ENCODE measurements around the gene TDP2.
"Not testable (repeated sequence)": the region's sequence is repeated elsewhere in the genome, so short reads cannot be mapped to it uniquely, and the experiment has no call there.

The TDP2 gene

DNA sequence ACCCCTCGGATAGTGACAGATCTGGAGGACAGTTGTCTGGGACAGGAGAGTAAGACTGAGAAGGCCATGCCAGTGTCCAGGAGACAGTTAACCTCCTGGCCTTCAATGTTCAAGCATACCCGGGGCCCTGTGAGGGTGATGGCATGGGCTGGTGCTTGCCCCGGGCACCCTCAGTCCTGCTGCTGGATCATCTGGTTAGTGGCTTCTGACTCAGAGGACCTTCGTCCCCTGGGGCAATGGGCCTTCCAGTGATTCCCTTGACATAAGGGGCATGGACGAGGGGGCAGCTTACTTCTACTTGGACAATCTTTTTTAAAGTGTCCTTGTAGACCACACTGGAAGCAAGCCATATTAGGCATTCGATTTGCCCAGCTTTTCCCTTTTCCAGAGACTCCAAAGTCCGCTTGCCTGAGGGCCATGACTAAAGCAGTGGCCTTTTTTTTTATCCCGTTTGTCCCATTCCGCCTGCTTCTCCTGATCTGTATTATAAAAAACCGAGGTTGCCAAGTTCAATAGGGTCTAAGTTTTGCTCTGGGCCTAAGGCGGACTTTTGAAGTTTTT is 12.2 kb upstream of the TDP2 start:
- not testable (repeated sequence) for DNase-seq

- no peak for DNase-seq
Observed at GRCh38 chr6:24673625-24674024, 6.9 kb upstream of the TDP2 start.

GRCh38 chr6:24672620-24673182 is 6.0 kb upstream of the TDP2 start:
- no peak for DNase-seq

DNA sequence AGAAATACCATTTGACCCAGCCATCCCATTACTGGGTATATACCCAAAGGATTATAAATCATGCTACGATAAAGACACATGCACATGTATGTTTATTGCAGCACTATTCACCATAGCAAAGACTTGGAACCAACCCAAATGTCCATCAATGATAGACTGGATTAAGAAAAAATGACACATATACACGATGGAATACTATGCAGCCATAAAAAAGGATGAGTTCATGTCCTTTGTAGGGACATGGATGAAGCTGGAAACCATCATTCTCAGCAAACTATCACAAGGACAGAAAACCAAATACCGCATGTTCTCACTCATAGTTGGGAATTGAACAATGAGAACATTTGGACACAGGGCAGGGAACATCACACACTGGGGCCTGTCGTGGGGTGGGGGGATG is 4.4 kb upstream of the TDP2 start:
- DNase-seq: not testable (repeated sequence)

DNA sequence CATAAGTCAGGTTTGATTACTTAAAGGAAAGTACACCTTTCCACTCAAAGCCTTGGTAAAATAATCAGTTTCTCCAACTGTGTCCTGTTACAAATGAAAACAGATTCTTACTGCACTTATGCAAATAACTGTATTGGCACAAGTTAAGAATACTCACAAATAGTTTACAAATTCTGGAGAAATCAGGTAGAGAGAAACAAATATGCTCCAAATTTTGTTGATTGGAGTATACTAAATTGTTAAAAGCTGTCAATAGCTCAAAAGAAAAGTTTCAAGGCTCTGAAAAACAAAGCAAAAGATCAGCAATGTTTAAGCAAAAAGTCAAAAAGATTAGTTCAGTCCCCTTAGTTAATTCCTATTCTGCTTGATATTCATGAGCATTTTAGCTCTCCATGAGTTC is 3.8 kb upstream of the TDP2 start:
- not testable (repeated sequence) for DNase-seq

DNA sequence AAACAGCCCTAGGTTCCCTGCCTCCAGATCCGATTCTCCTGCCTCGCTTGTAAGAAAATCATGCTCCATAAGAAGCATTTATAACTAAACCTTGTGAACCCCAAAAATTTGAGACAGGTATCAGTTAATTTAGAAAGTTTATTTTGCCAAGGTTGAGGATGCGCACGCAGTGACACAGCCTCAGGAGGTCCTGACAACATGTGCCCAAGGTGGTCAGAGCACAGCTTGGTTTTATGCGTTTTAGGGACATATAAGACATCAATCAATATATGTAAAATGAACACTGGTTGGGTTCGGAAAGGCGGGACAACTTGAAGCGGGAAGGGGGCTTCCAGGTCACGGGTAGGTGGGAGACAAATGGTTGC is 2.3 kb upstream of the TDP2 start:
- no peak for DNase-seq

DNA sequence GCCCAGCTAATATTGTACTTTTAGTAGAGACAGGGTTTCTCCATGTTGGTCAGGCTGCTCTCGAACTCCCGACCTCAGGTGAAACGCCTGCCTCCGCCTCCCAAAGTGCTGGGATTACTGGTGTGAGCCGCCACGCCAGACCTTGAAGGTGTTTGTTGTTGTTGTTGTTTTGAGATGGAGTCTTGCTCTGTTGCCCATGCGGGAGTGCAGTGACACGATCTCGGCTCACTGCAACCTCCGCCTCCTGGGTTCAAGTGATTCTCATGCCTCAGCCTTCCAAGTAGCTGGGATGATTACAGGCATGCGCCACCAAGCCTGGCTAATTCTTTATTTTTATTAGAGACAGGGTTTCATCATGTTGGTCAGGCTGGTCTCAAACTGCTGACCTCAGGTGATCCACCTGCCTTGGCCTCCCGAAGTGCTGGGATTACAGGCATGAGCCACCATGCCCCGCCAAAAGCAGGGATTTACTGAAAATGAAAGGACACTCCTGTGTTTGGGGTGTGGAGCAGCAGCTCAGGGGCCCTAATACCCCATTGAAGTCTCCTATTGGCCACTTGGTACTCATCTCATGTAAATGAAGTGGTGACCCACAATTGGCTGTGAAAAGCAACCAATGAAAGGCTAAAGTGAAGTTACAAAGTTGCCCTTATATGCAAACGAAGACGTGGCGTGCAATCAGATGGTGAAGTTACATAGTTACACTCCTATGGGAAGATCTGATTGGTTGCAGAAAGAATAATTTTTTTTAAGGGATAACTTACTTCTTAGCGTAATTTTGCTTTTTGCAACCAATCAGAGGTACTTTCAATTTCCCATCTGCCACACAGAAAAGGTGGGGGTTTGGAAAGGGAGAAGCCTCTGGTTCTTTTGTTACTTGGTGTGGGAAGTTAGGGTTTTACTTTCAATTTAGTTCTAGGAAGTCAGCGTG is 1.6 kb upstream of the TDP2 start:
- DNase-seq: not testable (repeated sequence)

DNA sequence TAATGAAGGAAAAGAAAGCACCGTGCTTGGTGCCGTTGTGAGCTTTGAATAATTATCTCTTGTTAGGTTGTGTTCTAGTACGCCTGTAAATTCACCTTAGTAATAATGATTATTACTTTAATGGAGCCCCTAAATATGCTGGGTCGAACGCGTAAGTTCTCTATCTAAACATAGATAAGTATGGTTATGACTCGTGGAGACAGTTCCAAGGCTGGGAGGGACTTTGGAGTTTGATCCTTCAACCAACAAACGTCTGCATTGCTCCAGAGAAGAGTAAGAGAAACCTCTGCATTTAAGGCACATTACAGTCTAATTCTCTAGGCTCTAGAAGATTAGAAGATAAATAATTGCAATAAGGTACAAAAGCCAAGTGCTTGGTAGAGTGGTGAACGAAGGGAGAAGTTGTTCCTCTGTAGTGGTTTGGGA is 692 bp upstream of the TDP2 start:
- DNase-seq: peak; percentile 7

- peak; percentile 63 for DNase-seq
Observed at GRCh38 chr6:24666097-24666640, 530 bp downstream of the TDP2 start.

GRCh38 chr6:24664046-24664987 is 2.4 kb downstream of the TDP2 start:
- no peak for DNase-seq

- DNase-seq: no peak
Observed at GRCh38 chr6:24663189-24663588, 3.5 kb downstream of the TDP2 start.

- DNase-seq: no peak
Observed at GRCh38 chr6:24662236-24662635, 4.5 kb downstream of the TDP2 start.

GRCh38 chr6:24661759-24662158 is 4.9 kb downstream of the TDP2 start:
- not testable (repeated sequence) for DNase-seq

GRCh38 chr6:24660105-24660504 is 6.6 kb downstream of the TDP2 start:
- no peak for DNase-seq

DNA sequence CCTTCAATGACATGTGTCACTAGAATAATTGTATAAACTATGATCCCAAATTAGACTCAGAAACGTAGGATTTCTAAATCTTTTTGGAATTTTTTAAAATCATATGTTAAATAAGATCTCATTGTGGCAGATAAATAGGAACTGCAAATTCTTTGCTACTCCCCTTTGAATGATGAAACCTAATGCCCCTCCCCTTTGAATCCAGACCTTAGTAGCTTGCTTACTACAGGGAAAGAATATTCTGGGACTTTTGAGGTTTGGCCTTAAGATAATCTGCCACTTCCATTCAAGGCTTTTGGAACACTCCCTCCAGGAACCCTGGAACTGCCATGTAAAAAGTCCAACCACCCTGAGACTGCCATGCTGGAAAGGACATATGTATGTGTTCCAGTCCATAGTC is 7.1 kb downstream of the TDP2 start:
- DNase-seq: no peak

DNA sequence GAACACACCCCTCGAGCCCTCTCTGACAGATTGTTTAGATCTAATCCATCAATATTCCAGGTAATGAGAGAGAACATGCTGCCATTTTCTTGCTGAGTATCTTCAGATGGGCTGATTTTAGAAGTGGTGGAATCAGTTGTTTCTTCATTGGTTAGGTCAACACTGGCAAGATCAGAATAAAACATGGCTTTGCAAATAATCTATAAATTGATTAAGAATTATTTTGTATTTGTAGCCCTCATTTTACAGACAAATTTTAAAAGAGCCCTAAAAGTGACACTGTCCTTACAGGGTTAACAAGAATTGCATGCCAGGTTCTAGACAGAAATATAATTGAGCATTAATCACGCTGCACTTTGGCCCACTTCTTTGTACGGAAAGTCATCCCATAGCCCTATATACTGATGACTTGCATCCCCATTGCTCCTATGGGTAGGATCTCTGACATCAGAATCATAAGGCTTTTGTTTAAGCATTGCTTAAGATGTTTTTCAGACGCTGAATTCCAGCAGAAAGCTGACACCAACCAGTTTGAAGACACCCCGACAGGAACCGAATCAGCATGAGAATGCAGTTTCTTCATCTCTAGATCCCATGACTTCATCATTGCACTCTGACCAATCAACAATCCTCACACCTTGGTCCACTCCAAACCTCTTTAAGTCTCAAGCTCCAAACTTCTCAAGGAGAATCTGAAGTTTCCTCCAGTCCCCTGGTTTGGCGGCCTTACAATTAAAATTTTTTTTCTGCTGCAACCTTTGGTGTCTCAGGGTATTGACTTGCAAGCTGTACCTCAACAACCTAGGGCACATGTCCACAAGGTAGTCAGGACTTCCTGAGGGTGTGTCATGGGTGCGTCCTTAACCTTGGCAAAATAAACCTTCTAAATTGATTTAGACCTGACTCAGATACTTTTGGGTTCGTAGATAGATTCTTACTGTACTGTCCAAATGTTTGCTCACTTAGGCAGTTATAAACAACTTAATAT is 7.8 kb downstream of the TDP2 start:
- DNase-seq: no peak

- no peak for DNase-seq
Observed at GRCh38 chr6:24655215-24655614, 11.5 kb downstream of the TDP2 start.

DNA sequence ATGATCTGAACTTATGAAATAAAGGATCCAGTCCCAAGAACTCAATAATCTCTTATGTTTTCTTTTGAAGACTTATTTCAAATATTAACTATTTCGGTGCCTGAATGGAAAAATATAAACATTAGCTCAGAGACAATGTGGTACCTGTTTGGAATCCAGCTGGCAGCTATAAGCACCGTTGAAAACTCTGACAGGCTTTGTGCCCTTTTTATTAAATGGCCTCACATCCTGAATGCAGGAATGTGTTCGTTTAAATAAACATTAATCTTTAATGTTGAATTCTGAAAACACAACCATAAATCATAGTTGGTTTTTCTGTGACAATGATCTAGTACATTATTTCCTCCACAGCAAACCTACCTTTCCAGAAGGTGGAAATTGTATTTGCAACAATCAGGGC is 16.3 kb downstream of the TDP2 start:
- DNase-seq: no peak

GRCh38 chr6:24649691-24650090 is 17.0 kb downstream of the TDP2 start:
- no peak for DNase-seq

DNA sequence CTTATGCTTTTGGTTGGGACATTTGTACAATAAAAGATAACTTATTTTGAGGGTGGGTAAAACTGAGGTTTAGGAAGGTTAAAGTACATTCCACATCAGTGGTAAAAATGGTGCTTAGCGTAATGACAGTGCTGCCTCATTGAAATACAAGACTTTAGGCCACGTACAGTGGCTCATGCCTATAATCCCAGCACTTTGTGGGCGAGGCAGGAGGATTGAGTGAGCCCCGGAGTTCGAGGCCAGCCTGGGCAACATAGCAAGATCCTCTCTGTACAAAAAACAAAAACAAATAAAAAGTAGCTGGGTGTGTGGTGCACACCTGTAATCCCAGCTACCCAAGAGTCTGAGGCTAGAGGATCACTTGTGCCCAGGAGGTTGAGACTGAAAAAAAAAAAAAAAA is 18.4 kb downstream of the TDP2 start:
- DNase-seq: no peak

- no peak for DNase-seq
Observed at GRCh38 chr6:24646771-24647170, 19.9 kb downstream of the TDP2 start.
